IPS-NIHi7 (cell line): ENCODE measurements around the gene SGCD.
"Not testable (repeated sequence)": the region's sequence is repeated elsewhere in the genome, so short reads cannot be mapped to it uniquely, and the experiment has no call there.

Source experiments
- DNase-seq: peaks from one replicate; pipeline ENCODE4 v3.0.0; 2012; ENCODE audit warnings: mixed read lengths; ENCODE audit errors: extremely low spot score

The SGCD gene

GRCh38 chr5:156570615-156571014 lies 243.7 kb downstream of the SGCD start:
- no peak for DNase-seq

DNA sequence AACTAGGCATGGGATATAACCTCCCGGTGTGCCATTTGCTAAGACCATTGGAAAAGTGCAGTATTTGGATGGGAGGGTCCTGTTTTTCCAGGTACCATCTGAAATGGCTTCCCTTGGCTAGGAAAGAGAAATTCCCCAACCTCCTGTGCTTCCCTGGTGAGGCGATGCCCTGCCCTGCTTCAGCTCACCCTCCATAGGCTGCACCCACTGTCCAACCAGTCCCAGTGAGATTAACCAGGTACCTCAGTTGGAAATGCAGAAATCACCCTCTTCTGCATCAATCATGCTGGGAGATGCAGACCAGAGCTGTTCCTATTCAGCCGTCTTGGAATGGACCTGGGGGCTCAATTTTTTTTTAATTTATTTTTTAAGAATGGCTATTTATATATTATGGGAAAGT lies 254.8 kb downstream of the SGCD start:
- DNase-seq, result no peak

DNA sequence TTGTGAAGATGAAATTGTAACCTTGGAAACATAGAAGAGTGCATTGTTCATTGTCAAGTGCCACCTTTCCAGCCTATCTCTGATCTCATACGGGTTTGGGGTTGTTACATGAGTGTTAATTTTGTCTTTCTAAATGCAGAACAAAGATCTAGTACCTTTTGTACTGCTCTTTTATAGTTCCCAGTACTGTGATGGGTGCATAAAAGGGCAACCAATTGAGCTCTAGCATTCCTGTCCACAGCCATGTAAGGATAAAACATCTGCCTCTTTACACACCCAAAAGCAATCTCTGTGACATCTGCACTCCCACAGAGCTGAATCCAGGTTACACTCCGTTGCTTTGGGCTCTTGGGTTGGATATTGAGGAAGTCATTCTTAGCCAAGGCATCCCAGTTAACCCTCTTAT lies 255.2 kb downstream of the SGCD start:
- DNase-seq, result no peak

- no peak for DNase-seq
These were observed 257.9 kb downstream of the SGCD start for GRCh38 chr5:156584871-156585270.

- no peak for DNase-seq
These were observed 259.0 kb downstream of the SGCD start for GRCh38 chr5:156585999-156586398.

- no peak for DNase-seq
These were observed 260.0 kb downstream of the SGCD start for GRCh38 chr5:156587012-156587411.

- DNase-seq, result no peak
These were observed 261.3 kb downstream of the SGCD start for GRCh38 chr5:156588306-156588705.

- no peak for DNase-seq
These were observed 262.4 kb downstream of the SGCD start for GRCh38 chr5:156589104-156589945.

- no peak for DNase-seq
These were observed 262.9 kb downstream of the SGCD start for GRCh38 chr5:156589946-156590216.

DNA sequence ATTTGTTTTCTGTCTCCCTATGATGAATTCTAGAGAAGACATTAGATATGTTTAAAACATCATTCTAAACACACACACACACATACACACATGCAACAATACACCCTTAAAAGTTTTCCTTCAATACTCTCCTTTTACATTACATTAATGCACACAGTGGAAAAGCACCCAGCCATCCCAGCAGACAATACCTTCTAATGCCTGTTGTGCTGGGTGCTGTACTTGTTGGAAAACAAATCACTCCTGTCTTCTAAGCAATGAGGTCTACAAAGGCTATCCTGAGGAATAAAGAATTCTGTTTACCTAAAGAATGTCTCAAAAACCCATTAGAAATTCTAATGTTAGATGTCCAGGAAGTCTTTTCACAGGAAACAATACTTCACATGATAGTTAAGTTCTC lies 264.0 kb downstream of the SGCD start:
- no peak for DNase-seq

DNA sequence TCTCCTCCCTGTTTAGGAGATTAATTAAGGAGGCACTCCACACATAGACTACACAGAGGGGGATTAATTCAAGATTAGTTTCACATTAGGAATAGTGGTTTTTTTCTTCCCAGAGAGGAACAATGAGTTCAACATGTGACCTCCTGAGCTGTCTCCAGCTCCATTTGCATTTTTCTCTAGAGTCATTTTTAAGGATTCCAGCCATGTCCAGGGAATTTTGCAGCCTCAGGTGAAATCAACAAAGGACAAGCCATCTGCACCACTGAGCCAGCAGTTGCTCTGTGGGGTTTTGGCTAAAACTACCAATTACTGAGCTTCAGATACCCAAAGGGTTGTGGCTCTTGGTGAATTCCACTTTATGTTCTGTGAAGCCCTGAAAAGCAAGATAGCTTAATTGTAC lies 264.7 kb downstream of the SGCD start:
- DNase-seq, result no peak

DNA sequence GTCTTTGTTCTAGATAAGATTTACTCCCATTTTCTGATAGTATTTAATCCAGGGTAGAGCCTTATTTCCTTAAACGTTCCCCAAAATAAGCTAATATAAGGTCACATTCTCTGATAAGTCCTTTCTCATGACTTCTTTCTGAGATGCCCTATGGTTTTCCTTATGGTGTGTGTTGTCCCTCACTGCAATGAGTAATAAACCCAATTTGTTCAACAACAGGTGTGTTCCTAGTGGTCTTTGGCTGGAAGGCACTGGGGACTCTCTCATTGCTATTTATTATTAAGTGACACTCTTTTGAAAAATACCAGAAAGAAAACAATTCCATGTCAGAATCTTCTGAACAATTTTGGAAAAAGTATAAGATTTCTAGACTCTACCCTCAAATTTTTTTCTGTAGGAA lies 266.6 kb downstream of the SGCD start:
- DNase-seq, result no peak

GRCh38 chr5:156594406-156594805 lies 267.4 kb downstream of the SGCD start:
- no peak for DNase-seq

- DNase-seq, result no peak
These were observed 268.3 kb downstream of the SGCD start for GRCh38 chr5:156595132-156595787.

GRCh38 chr5:156597276-156597675 lies 270.3 kb downstream of the SGCD start:
- DNase-seq, result no peak

GRCh38 chr5:156598964-156599363 lies 272.0 kb downstream of the SGCD start:
- DNase-seq, result no peak

- DNase-seq, result not testable (repeated sequence)
These were observed 283.6 kb downstream of the SGCD start for GRCh38 chr5:156610582-156610981.

GRCh38 chr5:156615901-156616300 lies 288.9 kb downstream of the SGCD start:
- no peak for DNase-seq

DNA sequence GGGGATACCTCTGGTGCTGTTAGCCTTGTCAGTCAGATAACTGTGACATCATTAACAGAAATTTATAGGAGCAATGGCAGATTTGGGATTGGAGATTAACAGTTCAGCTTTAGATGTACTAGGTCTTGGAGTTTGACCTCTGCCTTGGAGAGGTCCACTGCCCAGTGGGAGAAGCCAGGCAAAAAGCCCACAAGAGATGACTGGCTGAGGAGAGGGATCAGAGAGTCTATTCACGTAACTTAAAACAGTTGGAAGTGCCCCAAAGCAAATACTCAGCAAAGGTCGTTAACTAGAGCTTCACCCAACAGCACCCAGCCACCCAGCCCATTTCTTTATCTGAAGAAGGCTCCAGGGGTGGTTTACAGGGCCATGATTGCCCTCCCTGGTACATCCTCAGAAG lies 290.5 kb downstream of the SGCD start:
- no peak for DNase-seq

- no peak for DNase-seq
These were observed 291.6 kb downstream of the SGCD start for GRCh38 chr5:156618601-156619000.

GRCh38 chr5:156621719-156622118 lies 294.8 kb downstream of the SGCD start:
- DNase-seq, result no peak

DNA sequence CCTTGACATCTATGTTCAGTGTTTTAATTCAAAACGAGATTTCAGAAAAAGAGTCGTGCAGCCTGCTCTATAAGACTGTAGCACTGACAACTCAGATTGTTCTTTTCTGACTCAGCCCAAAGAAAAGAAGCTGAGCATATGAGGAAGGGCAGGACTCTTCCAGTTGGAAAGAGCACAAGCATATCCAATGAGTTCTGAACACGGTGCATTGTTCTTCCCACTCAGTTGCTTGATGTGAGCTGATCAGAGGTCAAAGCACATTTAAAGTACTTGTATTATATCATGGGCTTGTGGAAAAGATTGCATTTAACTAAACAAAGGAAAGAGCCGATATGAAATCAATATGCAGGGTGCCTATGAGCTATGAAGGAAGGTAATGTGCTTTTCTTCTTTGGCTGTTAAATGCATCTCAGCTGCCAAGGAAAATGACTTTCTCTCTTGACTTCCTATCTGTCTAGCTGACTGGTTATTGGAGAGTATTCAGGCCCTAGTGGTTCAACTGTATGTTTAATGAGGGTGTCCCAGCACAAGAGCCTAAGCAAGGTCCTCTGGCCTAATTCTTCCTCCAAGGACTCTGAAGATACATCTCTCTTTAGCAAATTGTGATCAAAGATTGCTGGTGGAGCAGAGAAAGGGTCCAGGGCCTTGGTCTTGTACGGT lies 296.5 kb downstream of the SGCD start:
- no peak for DNase-seq

DNA sequence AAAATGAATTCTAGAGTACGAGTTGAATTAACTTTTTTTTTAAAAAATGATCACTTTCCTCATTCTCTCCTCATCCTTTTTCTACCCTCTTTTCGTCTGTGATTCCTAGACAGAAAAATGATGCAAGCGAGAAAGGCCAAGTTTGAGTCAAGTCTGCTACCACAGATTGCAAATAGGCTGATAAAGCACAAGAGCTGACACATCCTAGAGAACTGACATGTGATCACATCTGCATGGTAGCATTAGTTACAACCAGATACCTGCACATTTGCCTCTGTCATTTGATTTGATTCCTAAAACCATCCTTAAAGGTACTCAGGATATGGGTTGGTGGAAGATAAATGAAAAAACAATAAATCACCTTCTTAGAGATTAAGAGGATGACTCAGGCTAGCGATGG lies 297.7 kb downstream of the SGCD start:
- no peak for DNase-seq
